HepG2 (cell line): Measurements from ENCODE around the gene OPRL1. TPM values are rescaled to one million over a fixed set of nuclear protein-coding genes. Genes with fewer than 3 reads are reported as not detected.
A peak's percentile ranks its signal among the peaks of the same experiment; 100 is the strongest.

Experiments used
- AFF4 ChIP-seq: sonication (generic); formaldehyde crosslinking; IDR thresholded peaks from 2 replicates; pipeline ENCODE4 v1.4.0; 2020; ENCODE audit warnings: missing genetic modification reagents
- ARNTL ChIP-seq: sonication (generic); formaldehyde crosslinking; IDR thresholded peaks from 2 replicates; pipeline ENCODE4 v1.4.0; 2020; ENCODE audit warnings: mild to moderate bottlenecking, missing genetic modification reagents
- ATF1 ChIP-seq: IDR thresholded peaks from 2 replicates; pipeline ENCODE4 v1.6.1; 2016; ENCODE audit warnings: mild to moderate bottlenecking, control low read depth
- ATF4 ChIP-seq, 2 experiments: fragments of 450-650 bp in 1 of 2; sonication (generic) in 1 of 2; formaldehyde crosslinking; IDR thresholded peaks; 2 replicates each; pipeline versions ENCODE4 v1.5.0 to v1.8.0; 2020 to 2022; ENCODE audit warnings: mild to moderate bottlenecking in 1 of 2, missing genetic modification reagents in 1 of 2
- DNMT3B ChIP-seq: conservative IDR thresholded peaks from 2 replicates; pipeline ENCODE4 v1.6.1; 2016; ENCODE audit warnings: missing biosample characterization, control low read depth
- ELF1 ChIP-seq: sonication (generic); formaldehyde crosslinking; IDR thresholded peaks from 2 replicates; pipeline ENCODE4 v1.4.0; 2020; ENCODE audit warnings: missing genetic modification reagents
- ETV5 ChIP-seq: IDR thresholded peaks from 2 replicates; pipeline ENCODE4 v1.6.1; 2018; ENCODE audit warnings: missing biosample characterization, missing genetic modification reagents, inconsistent platforms, borderline replicate concordance
- FOXK2 ChIP-seq: fragments of 450-650 bp; IDR thresholded peaks from 2 replicates; pipeline ENCODE4 v1.6.1; 2016
- JARID2 ChIP-seq: sonication (generic); formaldehyde crosslinking; IDR thresholded peaks from 2 replicates; pipeline ENCODE4 v1.8.1; 2023; ENCODE audit warnings: missing genetic modification reagents, inconsistent platforms; ENCODE audit not compliant: insufficient replicate concordance
- MED1 ChIP-seq: sonication (generic); formaldehyde crosslinking; IDR thresholded peaks from 2 replicates; pipeline ENCODE4 v1.4.0; 2020; ENCODE audit warnings: missing genetic modification reagents
- MZF1 ChIP-seq: sonication (generic); formaldehyde crosslinking; IDR thresholded peaks from 2 replicates; pipeline ENCODE4 v1.8.1; 2023; ENCODE audit warnings: mild to moderate bottlenecking, missing genetic modification reagents, borderline replicate concordance
- NCOR1 ChIP-seq: fragments of 200-600 bp; sonication (generic); IDR thresholded peaks from 2 replicates; pipeline ENCODE4 v1.7.0; 2017; ENCODE audit warnings: antibody characterized with exemption, low read length, borderline replicate concordance
- RAD51 ChIP-seq: fragments of 450-650 bp; IDR thresholded peaks from 2 replicates; pipeline ENCODE4 v1.6.1; 2016; ENCODE audit warnings: borderline replicate concordance
- RARA ChIP-seq: IDR thresholded peaks from 2 replicates; pipeline ENCODE4 v1.6.1; 2016; ENCODE audit warnings: missing genetic modification reagents, missing compliant biosample characterization
- SCMH1 ChIP-seq: sonication (generic); formaldehyde crosslinking; IDR thresholded peaks from 2 replicates; pipeline ENCODE4 v1.9.0; 2021; ENCODE audit warnings: missing genetic modification reagents, mild to moderate bottlenecking, borderline replicate concordance
- SIX1 ChIP-seq: sonication (generic); formaldehyde crosslinking; IDR thresholded peaks from 2 replicates; pipeline ENCODE4 v1.4.0; 2020; ENCODE audit warnings: missing genetic modification reagents, borderline replicate concordance
- TAF1 ChIP-seq: sonication (generic); formaldehyde crosslinking; IDR thresholded peaks from 2 replicates; pipeline ENCODE4 v1.4.0; 2020; ENCODE audit warnings: missing genetic modification reagents
- TBP ChIP-seq: sonication (generic); formaldehyde crosslinking; IDR thresholded peaks from 2 replicates; pipeline ENCODE4 v1.5.0; 2020; ENCODE audit warnings: missing genetic modification reagents
- TEAD3 ChIP-seq: optimal IDR thresholded peaks from 2 replicates; pipeline ENCODE3; 2016; ENCODE audit warnings: borderline replicate concordance
- ZNF660 ChIP-seq: sonication (generic); formaldehyde crosslinking; IDR thresholded peaks from 2 replicates; pipeline ENCODE4 v1.5.1; 2020; ENCODE audit warnings: mild to moderate bottlenecking, low read depth, missing genetic modification reagents, borderline replicate concordance
- ZXDC ChIP-seq: sonication (generic); formaldehyde crosslinking; IDR thresholded peaks from 2 replicates; pipeline ENCODE4 v1.5.0; 2020; ENCODE audit warnings: mild to moderate bottlenecking, missing genetic modification reagents
- polyA plus RNA-seq, 8 experiments: library from polyadenylated mRNA; depleted of rRNA in 3 of 8; stranded (reverse) in 7 of 8; unstranded in 1 of 8; fragments of >200 nt; fragmentation: Illumina TruSeq in 4 of 8; extraction: Trizol in 4 of 8; gene quantifications; 2 replicates each; pipeline versions ENCODE4 v1.2.1 to v1.2.3, GENCODE V29; 2011 to 2016; ENCODE audit warnings: low read depth in 4 of 8, missing spikeins in 1 of 8, mixed read lengths in 1 of 8; ENCODE audit not compliant: insufficient read depth in 1 of 8
- total RNA-seq, 5 experiments: library from RNA; depleted of rRNA; stranded (reverse); fragments of >200 nt; fragmentation: Illumina TruSeq; extraction: Trizol; gene quantifications; 2 replicates each; pipeline ENCODE4 v1.2.3, GENCODE V29; 2016; ENCODE audit warnings: low read depth in 1 of 5
- TF ChIP-seq, protein P1 (sequence below): sonication (generic); formaldehyde crosslinking; IDR thresholded peaks from 2 replicates; pipeline ENCODE4 v1.4.0; 2020; ENCODE audit warnings: missing genetic modification reagents, borderline replicate concordance

The OPRL1 gene
- total and polyA plus RNA-seq, 2 of the 13 experiments (the other 11 are each of a cell fraction or from before 2014, with no cell fraction given): 0.35 to 0.71 TPM

DNA sequence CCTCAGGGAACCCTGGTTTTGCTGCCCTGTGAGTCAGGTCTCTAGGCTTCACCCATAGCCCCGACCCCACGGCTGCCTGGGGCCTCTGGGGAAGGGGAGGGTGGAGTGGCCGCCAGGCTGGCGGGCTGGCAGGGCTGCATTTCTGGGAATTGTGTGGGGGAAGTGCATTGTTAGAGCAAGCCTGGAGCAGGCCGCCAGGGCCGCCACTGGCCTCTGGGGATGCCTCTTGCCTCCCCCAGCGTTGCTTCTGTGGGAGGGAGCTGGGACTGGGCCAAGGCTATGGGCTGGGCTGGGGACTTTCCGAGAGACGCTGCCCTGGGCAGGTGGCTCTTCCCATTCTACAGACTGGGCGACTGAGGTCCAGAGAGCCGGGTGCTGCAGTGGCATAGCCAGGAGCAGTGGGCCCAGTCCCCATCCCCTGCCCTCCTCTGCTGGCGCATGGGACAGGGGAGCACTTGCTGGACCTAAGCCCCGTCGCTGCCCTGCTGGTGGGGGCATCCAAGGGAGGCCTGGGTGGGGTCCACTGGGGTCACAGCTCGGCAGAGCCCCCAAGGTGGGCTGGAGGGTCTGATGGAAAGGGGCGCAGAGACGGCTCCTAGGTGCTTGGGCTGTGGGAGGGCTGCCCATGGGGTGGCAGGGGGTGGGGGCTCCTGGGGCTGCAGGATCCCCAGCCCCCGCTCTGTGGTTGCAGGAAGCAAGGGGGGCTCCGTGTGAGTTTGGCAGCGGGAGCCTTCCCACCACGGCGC is 23.8 kb upstream of the OPRL1 start (continued):
- TF ChIP-seq MED1 (CRISPR knock-in tag) (peak; percentile 61; the same call in 1 of the 2 replicates), ATF4 (CRISPR knock-in tag; IDR thresholded peaks at IDR 0.05) (no peak), ARNTL (CRISPR knock-in tag) (no peak), RAD51 (no peak), TBP (CRISPR knock-in tag) (0 out of 2 replicates have a peak, but pooled peaks have one; percentile 29), SCMH1 (CRISPR knock-in tag) (no peak), SIX1 (CRISPR knock-in tag) (peak; percentile 41; the same call in 1 of the 2 replicates), ATF1 (no peak), TEAD3 (CRISPR knock-in tag) (peak; percentile 27), AFF4 (peak; percentile 63; the same call in 1 of the 2 replicates), ZXDC (CRISPR knock-in tag) (no peak; the same call in 1 of the 2 replicates), NCOR1 (peak; percentile 22), JARID2 (CRISPR knock-in tag) (peak; percentile 49), ETV5 (CRISPR knock-in tag) (peak; percentile 22; the same call in 1 of the 2 replicates), TAF1 (CRISPR knock-in tag) (peak; percentile 72), ELF1 (CRISPR knock-in tag) (no peak; the same call in 1 of the 2 replicates), ZNF660 (CRISPR knock-in tag) (no peak), MZF1 (CRISPR knock-in tag) (0 out of 2 replicates have a peak, but pooled peaks have one; percentile 23), RARA (peak; percentile 70), DNMT3B (CRISPR knock-in tag) (peak; percentile 86; the same call in 1 of the 2 replicates), FOXK2 (no peak)
- TF ChIP-seq, protein P1, sequence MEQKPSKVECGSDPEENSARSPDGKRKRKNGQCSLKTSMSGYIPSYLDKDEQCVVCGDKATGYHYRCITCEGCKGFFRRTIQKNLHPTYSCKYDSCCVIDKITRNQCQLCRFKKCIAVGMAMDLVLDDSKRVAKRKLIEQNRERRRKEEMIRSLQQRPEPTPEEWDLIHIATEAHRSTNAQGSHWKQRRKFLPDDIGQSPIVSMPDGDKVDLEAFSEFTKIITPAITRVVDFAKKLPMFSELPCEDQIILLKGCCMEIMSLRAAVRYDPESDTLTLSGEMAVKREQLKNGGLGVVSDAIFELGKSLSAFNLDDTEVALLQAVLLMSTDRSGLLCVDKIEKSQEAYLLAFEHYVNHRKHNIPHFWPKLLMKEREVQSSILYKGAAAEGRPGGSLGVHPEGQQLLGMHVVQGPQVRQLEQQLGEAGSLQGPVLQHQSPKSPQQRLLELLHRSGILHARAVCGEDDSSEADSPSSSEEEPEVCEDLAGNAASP: peak; percentile 53; the same call in 1 of the 2 replicates
